ENCODE results near the gene TXN2.

The TXN2 gene

DNA sequence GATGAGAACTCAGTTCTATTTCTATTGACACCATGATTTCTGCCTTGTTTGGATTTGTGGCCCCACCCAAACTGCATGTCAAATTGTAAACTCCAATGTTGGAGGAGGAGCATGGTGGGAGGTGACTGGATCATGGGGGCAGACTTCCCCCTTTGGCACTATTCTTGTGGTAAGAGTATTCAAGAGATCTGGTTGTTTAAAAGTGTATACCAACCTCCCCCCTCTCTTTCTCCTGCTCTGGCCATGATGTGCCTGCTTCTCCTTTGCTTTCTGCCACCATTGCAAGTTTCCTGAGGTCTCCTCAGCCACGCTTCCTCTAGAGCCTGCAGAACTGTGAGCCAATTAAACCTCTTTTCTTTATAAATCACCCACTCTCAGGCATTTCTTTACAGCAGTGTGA is 33.3 kb upstream of the TXN2 start:
- TF ChIP-seq, protein P1, sequence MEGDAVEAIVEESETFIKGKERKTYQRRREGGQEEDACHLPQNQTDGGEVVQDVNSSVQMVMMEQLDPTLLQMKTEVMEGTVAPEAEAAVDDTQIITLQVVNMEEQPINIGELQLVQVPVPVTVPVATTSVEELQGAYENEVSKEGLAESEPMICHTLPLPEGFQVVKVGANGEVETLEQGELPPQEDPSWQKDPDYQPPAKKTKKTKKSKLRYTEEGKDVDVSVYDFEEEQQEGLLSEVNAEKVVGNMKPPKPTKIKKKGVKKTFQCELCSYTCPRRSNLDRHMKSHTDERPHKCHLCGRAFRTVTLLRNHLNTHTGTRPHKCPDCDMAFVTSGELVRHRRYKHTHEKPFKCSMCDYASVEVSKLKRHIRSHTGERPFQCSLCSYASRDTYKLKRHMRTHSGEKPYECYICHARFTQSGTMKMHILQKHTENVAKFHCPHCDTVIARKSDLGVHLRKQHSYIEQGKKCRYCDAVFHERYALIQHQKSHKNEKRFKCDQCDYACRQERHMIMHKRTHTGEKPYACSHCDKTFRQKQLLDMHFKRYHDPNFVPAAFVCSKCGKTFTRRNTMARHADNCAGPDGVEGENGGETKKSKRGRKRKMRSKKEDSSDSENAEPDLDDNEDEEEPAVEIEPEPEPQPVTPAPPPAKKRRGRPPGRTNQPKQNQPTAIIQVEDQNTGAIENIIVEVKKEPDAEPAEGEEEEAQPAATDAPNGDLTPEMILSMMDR (IDR thresholded peaks at IDR 0.05; ENCODE audit: borderline replicate concordance, control extremely low read depth, extremely low read depth, insufficient read depth, missing control alignments), result no peak
- in situ Hi-C loops (cut with MboI; ENCODE audit: low sequenced_read_pairs, unreplicated experiment), result no loop called here
- DNase-seq (ENCODE audit: low spot score), result no peak

DNA sequence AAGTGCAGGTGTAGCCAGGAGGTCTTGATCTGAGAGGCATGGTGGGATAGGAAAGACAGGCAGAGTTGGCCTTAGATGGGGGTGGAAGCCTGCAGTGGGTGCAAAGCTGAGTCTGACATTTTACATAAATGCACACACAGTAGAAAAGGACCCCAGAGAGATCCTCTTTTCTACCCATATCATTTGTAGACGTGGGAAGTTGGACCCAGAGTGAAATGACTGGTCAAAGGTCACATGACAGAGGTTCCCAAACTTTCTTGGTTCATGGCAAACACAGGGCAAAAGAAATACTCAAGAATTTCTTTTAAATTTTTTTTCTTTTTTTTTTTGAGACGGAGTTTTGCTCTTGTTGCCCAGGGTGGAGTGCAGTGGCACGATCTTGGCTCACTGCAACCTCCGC is 31.6 kb upstream of the TXN2 start:
- in situ Hi-C loops (cut with MboI; ENCODE audit: low sequenced_read_pairs, unreplicated experiment), result no loop called here
- DNase-seq (ENCODE audit: low spot score), result no peak
- TF ChIP-seq, protein P1 (IDR thresholded peaks at IDR 0.05; ENCODE audit: borderline replicate concordance, control extremely low read depth, extremely low read depth, insufficient read depth, missing control alignments), result no peak

DNA sequence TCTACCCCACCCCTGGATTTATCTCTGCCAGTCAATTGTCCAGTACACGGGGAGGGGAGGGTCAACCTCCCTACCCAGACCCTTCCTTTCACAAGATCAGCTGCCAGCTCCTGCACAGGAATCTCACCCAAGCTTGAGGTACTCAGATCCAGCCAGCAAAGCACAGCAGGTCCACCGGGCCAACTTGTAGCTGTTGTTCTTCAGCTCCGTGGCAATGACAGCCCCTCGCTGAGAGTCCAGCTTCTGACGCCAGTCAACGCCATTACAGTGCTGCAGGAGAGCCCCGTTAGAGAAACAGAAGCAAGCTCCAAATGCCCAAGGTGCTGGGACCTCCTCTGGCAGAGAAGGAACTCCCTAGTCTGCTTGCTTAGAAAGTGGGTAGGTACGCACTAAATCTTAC is 30.9 kb upstream of the TXN2 start:
- TF ChIP-seq, protein P1 (IDR thresholded peaks at IDR 0.05; ENCODE audit: borderline replicate concordance, control extremely low read depth, extremely low read depth, insufficient read depth, missing control alignments), result no peak
- in situ Hi-C loops (cut with MboI; ENCODE audit: low sequenced_read_pairs, unreplicated experiment), result no loop called here
- DNase-seq (ENCODE audit: low spot score), result no peak

DNA sequence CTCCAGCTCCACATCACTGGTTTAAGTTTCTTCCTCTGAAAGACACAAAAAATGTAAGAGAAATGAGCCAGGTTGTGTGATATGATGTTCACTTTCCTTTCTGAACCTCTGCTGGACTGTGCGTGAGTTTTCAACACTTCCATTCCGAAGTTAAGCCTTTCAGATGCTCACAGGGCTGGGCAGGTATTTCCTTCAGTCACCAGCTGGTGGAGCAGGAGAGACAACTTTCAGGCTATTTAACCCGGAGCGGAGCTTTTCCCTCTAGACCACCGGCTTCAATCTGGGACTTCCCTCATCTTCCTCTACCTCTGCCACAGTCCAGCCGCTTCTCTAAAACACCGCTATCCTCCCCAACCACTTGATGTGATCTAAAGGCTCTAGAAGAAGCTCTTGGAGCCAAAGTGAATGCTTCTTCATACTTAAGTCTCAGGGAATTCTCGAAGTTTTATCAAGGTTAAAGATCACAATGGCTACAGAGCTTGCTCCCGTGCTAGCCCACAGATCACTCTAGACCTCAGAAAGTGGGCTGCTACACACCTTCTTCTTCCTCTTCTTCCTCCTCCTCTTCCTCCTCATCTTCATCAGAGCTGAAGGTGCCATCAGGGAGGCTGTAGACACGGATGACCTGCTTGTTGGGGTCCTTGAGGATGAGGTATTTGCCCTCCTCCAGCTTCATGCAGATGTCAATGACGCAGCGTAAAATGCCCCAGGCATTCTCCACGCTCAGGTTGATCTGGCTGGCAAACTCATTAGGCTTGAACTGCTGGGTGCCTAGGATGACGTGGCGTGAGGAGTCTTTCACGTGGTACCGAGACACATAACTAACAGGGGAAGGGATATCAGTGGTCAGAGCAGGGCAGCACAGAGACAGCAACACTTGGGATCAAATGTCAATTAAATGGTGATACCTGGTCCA is 29.8 kb upstream of the TXN2 start:
- TF ChIP-seq, protein P1 (IDR thresholded peaks at IDR 0.05; ENCODE audit: borderline replicate concordance, control extremely low read depth, extremely low read depth, insufficient read depth, missing control alignments), result peak; percentile 50
- DNase-seq (ENCODE audit: low spot score), result no peak
- in situ Hi-C loops (cut with MboI; ENCODE audit: low sequenced_read_pairs, unreplicated experiment), result no loop called here

DNA sequence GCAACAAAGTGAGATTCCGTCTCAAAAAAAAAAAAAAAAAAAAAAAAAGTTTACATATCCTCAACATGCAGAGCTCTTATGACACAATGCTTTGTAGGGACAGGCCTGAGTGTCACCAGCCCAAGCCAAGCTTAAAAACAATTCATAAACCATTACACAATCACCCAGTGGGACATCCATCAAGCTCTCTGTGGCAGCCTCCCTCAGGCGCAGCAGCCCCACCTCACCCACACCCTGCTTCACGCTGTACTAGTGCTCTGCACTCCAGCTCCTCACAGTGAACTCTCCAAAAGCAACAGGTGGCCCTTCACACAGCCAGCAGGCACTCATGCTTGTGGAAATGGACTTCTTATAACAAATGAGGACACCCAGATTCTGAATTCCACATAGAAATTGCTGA is 28.9 kb upstream of the TXN2 start:
- no peak for DNase-seq (ENCODE audit: low spot score)
- in situ Hi-C loops (cut with MboI; ENCODE audit: low sequenced_read_pairs, unreplicated experiment), result no loop called here
- TF ChIP-seq, protein P1 (IDR thresholded peaks at IDR 0.05; ENCODE audit: borderline replicate concordance, control extremely low read depth, extremely low read depth, insufficient read depth, missing control alignments), result no peak

DNA sequence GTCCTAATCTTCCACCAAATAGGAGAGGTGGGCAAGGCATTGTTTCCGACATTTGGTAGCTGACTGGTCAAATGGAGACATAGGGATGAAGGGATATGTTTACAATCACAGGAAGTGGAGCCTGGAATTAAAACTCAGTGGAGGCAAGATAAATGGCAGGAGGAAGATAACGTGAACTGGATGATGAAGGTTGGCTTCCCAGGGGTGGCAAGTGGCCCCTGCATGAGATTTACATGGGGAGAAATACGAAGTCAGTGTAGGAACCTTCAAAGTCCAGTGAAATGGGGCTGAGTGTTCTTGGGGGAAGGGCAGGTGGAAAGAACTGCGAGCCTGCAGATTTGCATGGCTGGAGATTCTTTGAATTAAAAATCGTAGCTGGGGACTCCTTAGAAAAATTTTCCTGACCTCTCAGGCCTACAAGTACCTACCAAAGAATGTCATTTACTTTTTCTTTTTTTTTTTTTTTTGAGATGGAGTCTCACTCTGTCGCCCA is 26.1 kb upstream of the TXN2 start:
- in situ Hi-C loops (cut with MboI; ENCODE audit: low sequenced_read_pairs, unreplicated experiment), result no loop called here
- TF ChIP-seq, protein P1 (IDR thresholded peaks at IDR 0.05; ENCODE audit: borderline replicate concordance, control extremely low read depth, extremely low read depth, insufficient read depth, missing control alignments), result no peak
- no peak for DNase-seq (ENCODE audit: low spot score)
